B cell (primary cell): ENCODE results near the gene PHTF2. TPM values are rescaled to one million over a fixed set of nuclear protein-coding genes. Genes with fewer than 3 reads are reported as not detected.

Source experiments
- ATAC-seq: fragments of 200-7000 bp; cut with Tn5 transposase; one replicate; pipeline ENCODE4 v1.10.0; 2021; ENCODE audit warnings: low read depth, mild to moderate bottlenecking, moderate number of reproducible peaks, moderate library complexity
- CTCF ChIA-PET: fragments of 350-600 bp; sonication (Branson Sonifier 250); formaldehyde crosslinking; loops from one replicate; lab custom pipeline; 2021; ENCODE audit warnings: antibody characterized with exemption, inconsistent platforms; lab: Charles Lee
- POLR2A ChIA-PET: fragments of 350-600 bp; sonication (Branson Sonifier 250); formaldehyde crosslinking; loops from one replicate; lab custom pipeline; 2021; ENCODE audit warnings: antibody characterized with exemption; lab: Charles Lee
- DNase-seq: peaks from one replicate; pipeline ENCODE4 v3.0.0; 2013
- H2AFZ ChIP-seq: 2 replicates; pipeline ENCODE4 v1.6.1; 2012; ENCODE audit warnings: mild to moderate bottlenecking, low read depth, low read length; ENCODE audit not compliant: insufficient read depth, poor library complexity, severe bottlenecking
- H3K27ac ChIP-seq, 2 donors: 1 replicate in 1 of 2; 2 replicates in 1 of 2; pipeline ENCODE4 v1.5.1; 2012 to 2013; ENCODE audit warnings: low read length in 2 of 2, mild to moderate bottlenecking in 2 of 2, moderate library complexity in 1 of 2
- H3K27me3 ChIP-seq, 4 experiments: fragments of 200-600 bp in 1 of 4; sonication (generic) in 1 of 4; replicated peaks in 1 of 4; 1 replicate in 2 of 4; 2 replicates in 2 of 4; pipeline versions ENCODE4 v1.6.1 to v1.7.0; 2013 to 2016; ENCODE audit warnings: low read length in 3 of 4, mild to moderate bottlenecking in 2 of 4, mixed read lengths in 1 of 4, moderate library complexity in 1 of 4; ENCODE audit not compliant: insufficient read depth in 4 of 4, control insufficient read depth in 3 of 4; ENCODE audit errors: control extremely low read depth in 1 of 4
- H3K36me3 ChIP-seq, 2 experiments: replicated peaks in 1 of 2; 1 replicate in 1 of 2; 2 replicates in 1 of 2; pipeline versions ENCODE4 v1.6.1 to v1.7.1; 2013; ENCODE audit warnings: low read length in 1 of 2; ENCODE audit not compliant: insufficient read depth in 2 of 2, control insufficient read depth in 1 of 2; ENCODE audit errors: control extremely low read depth in 1 of 2, extremely low read depth in 1 of 2
- H3K4me1 ChIP-seq, 2 donors: fragments of 200-600 bp in 1 of 2; sonication (generic) in 1 of 2; 1 replicate in 1 of 2; 2 replicates in 1 of 2; pipeline versions ENCODE4 v1.5.1 to v1.6.1; 2013 to 2017; ENCODE audit warnings: low read length in 2 of 2; ENCODE audit not compliant: control insufficient read depth in 2 of 2, insufficient read depth in 2 of 2
- H3K4me2 ChIP-seq: replicated peaks from 2 replicates; pipeline ENCODE3; 2012; ENCODE audit warnings: mild to moderate bottlenecking, low read depth, low read length; ENCODE audit not compliant: poor library complexity, severe bottlenecking
- H3K4me3 ChIP-seq, 5 experiments: fragments of 200-600 bp in 1 of 5; sonication (generic) in 1 of 5; 1 replicate in 3 of 5; 2 replicates in 2 of 5; pipeline versions ENCODE4 v1.5.1 to v1.7.0; 2011 to 2016; ENCODE audit warnings: low read length in 4 of 5, mild to moderate bottlenecking in 4 of 5, low read depth in 2 of 5, control low read depth in 1 of 5, moderate library complexity in 1 of 5; ENCODE audit not compliant: insufficient read depth in 1 of 5; ENCODE audit errors: control extremely low read depth in 1 of 5, extremely low read depth in 1 of 5
- H3K79me2 ChIP-seq: fragments of 200-600 bp; sonication (generic); one replicate; pipeline ENCODE4 v1.6.0; 2016; ENCODE audit warnings: low read length; ENCODE audit not compliant: control insufficient read depth, insufficient read depth
- H3K9ac ChIP-seq: fragments of 200-600 bp; sonication (generic); 2 replicates; pipeline ENCODE4 v1.6.1; 2017; ENCODE audit warnings: mild to moderate bottlenecking, low read length, moderate library complexity
- H3K9me3 ChIP-seq, 3 donors: one replicate each; pipeline versions ENCODE4 v1.6.1 to v1.7.1; 2013; ENCODE audit warnings: low read length in 2 of 3; ENCODE audit not compliant: control insufficient read depth in 2 of 3, insufficient read depth in 1 of 3; ENCODE audit errors: control extremely low read depth in 1 of 3
- H4K20me1 ChIP-seq: 2 replicates; pipeline ENCODE4 v1.6.0; 2012; ENCODE audit warnings: mild to moderate bottlenecking, low read length; ENCODE audit not compliant: insufficient read depth, control insufficient read depth, poor library complexity, severe bottlenecking
- H3K27ac Mint-ChIP-seq: one replicate; pipeline ENCODE4 v1.8.0; 2021; ENCODE audit warnings: mixed read lengths
- H3K27me3 Mint-ChIP-seq: one replicate; pipeline ENCODE4 v1.8.0; 2021; ENCODE audit warnings: mixed read lengths
- H3K4me1 Mint-ChIP-seq: one replicate; pipeline ENCODE4 v1.8.0; 2021; ENCODE audit warnings: mixed read lengths
- H3K4me3 Mint-ChIP-seq: one replicate; pipeline ENCODE4 v1.8.0; 2021; ENCODE audit warnings: mixed read lengths
- H3K9me3 Mint-ChIP-seq: one replicate; pipeline ENCODE4 v1.8.0; 2022; ENCODE audit warnings: mixed read lengths; ENCODE audit not compliant: insufficient read depth
- EZH2 ChIP-seq: IDR thresholded peaks from 2 replicates; pipeline ENCODE4 v1.6.1; 2012; ENCODE audit warnings: borderline replicate concordance, low read depth, mild to moderate bottlenecking, moderate library complexity, low read length; ENCODE audit not compliant: insufficient read depth, poor library complexity, severe bottlenecking
- WGBS: methylation state at CpG from one replicate; pipeline ENCODE4 v1.1.5; 2013; ENCODE audit warnings: missing lambda C conversion rate; ENCODE audit not compliant: insufficient coverage; 5-methylcytosine and 5-hydroxymethylcytosine counted together
- intact Hi-C: fragments of 100-400 bp; cut with micrococcal nuclease; formaldehyde crosslinking; loops from one replicate; pipeline ENCODE4 v1.10.0; 2022
- polyA plus RNA-seq: library from polyadenylated mRNA; depleted of rRNA; stranded (reverse); fragments of >200 nt; gene quantifications from 2 replicates; pipeline ENCODE4 v1.2.3, GENCODE V29; 2012
- total RNA-seq, 2 donors: library from RNA; stranded (reverse); fragments of 120-200 nt in 1 of 2; gene quantifications; 1 replicate in 1 of 2; 2 replicates in 1 of 2; pipeline versions ENCODE4 v1.2.3 to v1.2.4, GENCODE V29; 2013 to 2022
- TF ChIP-seq, protein P1 (sequence below): fragments of 200-600 bp; IDR thresholded peaks from one replicate; pipeline ENCODE4 v1.8.0; 2022; ENCODE audit warnings: antibody characterized with exemption, mild to moderate bottlenecking

Gene PHTF2
- total and polyA plus RNA-seq, 2 donors (not counting 1 experiment from before 2014, with no cell fraction given) = 35.3 to 44.8 TPM

GRCh38 chr7:77958436-77958835 is 159.9 kb downstream of the PHTF2 start:
- Histone ChIP-seq H4K20me1 (no peaks in the 10 kb centered on the region), H3K4me1 (no peaks in the 10 kb centered on the region), H3K27me3 (no peaks in the 10 kb centered on the region), H3K27ac (no peak overlapping the region), H2AFZ (no peak overlapping the region), H3K36me3 (peaks cover 0 to 14% of the 10 kb centered on the region in 2 experiments), H3K9ac (no peak overlapping the region), H3K79me2 (no peaks in the 10 kb centered on the region), H3K4me3 (no peak overlapping the region), H3K4me2 (no peak overlapping the region), H3K9me3 (no peaks in the 10 kb centered on the region)
- Mint-ChIP-seq H3K27me3 (no peaks in the 10 kb centered on the region), H3K9me3 (no peaks in the 10 kb centered on the region), H3K27ac (no peak overlapping the region), H3K4me3 (no peak overlapping the region), H3K4me1 (no peaks in the 10 kb centered on the region)
- POLR2A ChIA-PET = no interaction called here
- TF ChIP-seq EZH2 = no peak
- TF ChIP-seq, protein P1, sequence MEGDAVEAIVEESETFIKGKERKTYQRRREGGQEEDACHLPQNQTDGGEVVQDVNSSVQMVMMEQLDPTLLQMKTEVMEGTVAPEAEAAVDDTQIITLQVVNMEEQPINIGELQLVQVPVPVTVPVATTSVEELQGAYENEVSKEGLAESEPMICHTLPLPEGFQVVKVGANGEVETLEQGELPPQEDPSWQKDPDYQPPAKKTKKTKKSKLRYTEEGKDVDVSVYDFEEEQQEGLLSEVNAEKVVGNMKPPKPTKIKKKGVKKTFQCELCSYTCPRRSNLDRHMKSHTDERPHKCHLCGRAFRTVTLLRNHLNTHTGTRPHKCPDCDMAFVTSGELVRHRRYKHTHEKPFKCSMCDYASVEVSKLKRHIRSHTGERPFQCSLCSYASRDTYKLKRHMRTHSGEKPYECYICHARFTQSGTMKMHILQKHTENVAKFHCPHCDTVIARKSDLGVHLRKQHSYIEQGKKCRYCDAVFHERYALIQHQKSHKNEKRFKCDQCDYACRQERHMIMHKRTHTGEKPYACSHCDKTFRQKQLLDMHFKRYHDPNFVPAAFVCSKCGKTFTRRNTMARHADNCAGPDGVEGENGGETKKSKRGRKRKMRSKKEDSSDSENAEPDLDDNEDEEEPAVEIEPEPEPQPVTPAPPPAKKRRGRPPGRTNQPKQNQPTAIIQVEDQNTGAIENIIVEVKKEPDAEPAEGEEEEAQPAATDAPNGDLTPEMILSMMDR = no peak
- no peak for DNase-seq
- no peak for ATAC-seq
- intact Hi-C loops = no loop called here
- CTCF ChIA-PET = no interaction called here
- WGBS = no CpG with 5 or more reads among the region's 2 CpGs

- Mint-ChIP-seq H3K27me3 (no peaks in the 10 kb centered on the region), H3K9me3 (no peaks in the 10 kb centered on the region), H3K4me3 (no peak overlapping the region), H3K4me1 (no peaks in the 10 kb centered on the region), H3K27ac (no peak overlapping the region)
- no peaks in the 10 kb centered on the region for H3K9me3 ChIP-seq
- H2AFZ ChIP-seq = no peak overlapping the region
- H3K27ac ChIP-seq = no peak overlapping the region
- H3K4me3 ChIP-seq = no peak overlapping the region
- DNase-seq (no peak), ATAC-seq (no peak)
- H4K20me1 ChIP-seq = no peaks in the 10 kb centered on the region
- H3K27me3 ChIP-seq = no peaks in the 10 kb centered on the region
- intact Hi-C loops = no loop called here
- TF ChIP-seq, protein P1 = no peak
- TF ChIP-seq EZH2 = no peak
- H3K79me2 ChIP-seq = no peaks in the 10 kb centered on the region
- no peak overlapping the region for H3K4me2 ChIP-seq
- ChIA-PET POLR2A (no interaction called here), CTCF (no interaction called here)
- peaks cover 0 to 14% of the 10 kb centered on the region in 2 experiments for H3K36me3 ChIP-seq
- no CpG with 5 or more reads among the region's 2 CpGs for WGBS
- no peak overlapping the region for H3K9ac ChIP-seq
- no peaks in the 10 kb centered on the region for H3K4me1 ChIP-seq
Measured at GRCh38 chr7:77959080-77959479, 160.5 kb downstream of the PHTF2 start.
